Tibial nerve (tissue), 3 donors: ENCODE data around the gene TNFAIP2.

Experiments used
- POLR2A ChIP-seq, 2 donors: fragments of 450-650 bp; IDR thresholded peaks; one replicate each; pipeline ENCODE4 v1.6.1; 2017; ENCODE audit warnings: antibody characterized with exemption in 2 of 2, mild to moderate bottlenecking in 2 of 2, moderate library complexity in 2 of 2
- TF ChIP-seq, protein P1 (sequence below), 5 experiments: fragments of 200-600 bp in 3 of 5; fragments of 450-650 bp in 2 of 5; sonication (generic) in 3 of 5; IDR thresholded peaks; one replicate each; pipeline ENCODE4 v1.5.1; 2016 to 2019; ENCODE audit warnings: antibody characterized with exemption in 5 of 5, mild to moderate bottlenecking in 3 of 5, moderate library complexity in 2 of 5

DNA sequence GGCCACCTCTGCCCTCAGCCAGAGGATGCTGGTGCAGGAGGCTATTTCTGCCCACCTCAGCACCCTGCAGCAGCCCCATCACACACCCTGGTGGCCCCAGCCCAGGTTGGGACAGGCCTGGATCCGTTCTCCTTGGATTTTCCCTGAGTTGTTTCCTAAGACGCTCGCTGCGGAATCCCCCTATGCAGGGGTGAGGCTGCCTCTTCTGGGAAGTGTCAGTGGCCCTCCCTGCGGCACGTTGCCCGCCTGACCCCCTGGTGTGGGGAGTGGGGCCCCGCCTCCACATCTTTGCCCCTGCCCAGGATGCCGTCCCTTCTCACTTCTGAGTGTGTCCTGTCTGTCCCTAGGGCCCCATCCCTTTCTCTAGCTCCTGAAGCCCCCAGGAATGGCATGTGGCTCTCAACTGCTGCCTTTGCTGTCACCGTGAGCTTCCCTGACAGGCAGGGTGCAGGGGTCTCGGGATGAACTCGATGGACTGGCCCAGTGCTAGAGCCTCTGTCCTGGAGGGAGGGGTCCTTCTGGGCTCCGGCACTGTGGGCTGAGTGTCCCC is 29.3 kb upstream of the TNFAIP2 start:
- TF ChIP-seq, protein P1, sequence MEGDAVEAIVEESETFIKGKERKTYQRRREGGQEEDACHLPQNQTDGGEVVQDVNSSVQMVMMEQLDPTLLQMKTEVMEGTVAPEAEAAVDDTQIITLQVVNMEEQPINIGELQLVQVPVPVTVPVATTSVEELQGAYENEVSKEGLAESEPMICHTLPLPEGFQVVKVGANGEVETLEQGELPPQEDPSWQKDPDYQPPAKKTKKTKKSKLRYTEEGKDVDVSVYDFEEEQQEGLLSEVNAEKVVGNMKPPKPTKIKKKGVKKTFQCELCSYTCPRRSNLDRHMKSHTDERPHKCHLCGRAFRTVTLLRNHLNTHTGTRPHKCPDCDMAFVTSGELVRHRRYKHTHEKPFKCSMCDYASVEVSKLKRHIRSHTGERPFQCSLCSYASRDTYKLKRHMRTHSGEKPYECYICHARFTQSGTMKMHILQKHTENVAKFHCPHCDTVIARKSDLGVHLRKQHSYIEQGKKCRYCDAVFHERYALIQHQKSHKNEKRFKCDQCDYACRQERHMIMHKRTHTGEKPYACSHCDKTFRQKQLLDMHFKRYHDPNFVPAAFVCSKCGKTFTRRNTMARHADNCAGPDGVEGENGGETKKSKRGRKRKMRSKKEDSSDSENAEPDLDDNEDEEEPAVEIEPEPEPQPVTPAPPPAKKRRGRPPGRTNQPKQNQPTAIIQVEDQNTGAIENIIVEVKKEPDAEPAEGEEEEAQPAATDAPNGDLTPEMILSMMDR (IDR thresholded peaks at IDR 0.05): no peak
- no peak for TF ChIP-seq POLR2A (IDR thresholded peaks at IDR 0.05)
